Lower leg skin (tissue), 4 donors: ENCODE data around the gene CLMN. TPM values are rescaled to one million over a fixed set of nuclear protein-coding genes. Genes with fewer than 3 reads are reported as not detected.

Source experiments
- DNase-seq, 2 donors: peaks; one replicate each; pipeline ENCODE4 v3.0.0-alpha.2; 2019; ENCODE audit warnings: low spot score in 2 of 2
- H3K4me3 ChIP-seq: fragments of 200-600 bp; sonication (generic); 2 replicates; pipeline ENCODE4 v1.5.1; 2017; ENCODE audit warnings: mild to moderate bottlenecking, low read depth; ENCODE audit not compliant: poor library complexity, severe bottlenecking
- CTCF ChIP-seq, 3 donors: fragments of 450-650 bp; IDR thresholded peaks; one replicate each; pipeline ENCODE4 v1.5.1; 2016; ENCODE audit warnings: antibody characterized with exemption in 3 of 3, mild to moderate bottlenecking in 3 of 3, moderate library complexity in 2 of 3
- POLR2A ChIP-seq, 2 donors: fragments of 450-650 bp; IDR thresholded peaks; one replicate each; pipeline ENCODE4 v1.6.1; 2016 to 2017; ENCODE audit warnings: antibody characterized with exemption in 2 of 2, mild to moderate bottlenecking in 1 of 2, moderate library complexity in 1 of 2
- WGBS, 2 donors: methylation state at CpG; one replicate each; pipeline ENCODE4 v1.1.5; 2018; 5-methylcytosine and 5-hydroxymethylcytosine counted together
- intact Hi-C: fragments of 100-400 bp; cut with DNase I; formaldehyde crosslinking; loops from one replicate; pipeline ENCODE4 v1.15.0; 2023; ENCODE audit warnings: low total_unique reads
- total RNA-seq, 4 donors: library from RNA; depleted of rRNA; stranded (reverse); fragments of >200 nt; gene quantifications; one replicate each; pipeline ENCODE4 v1.1.0, GENCODE V29; 2016

Gene CLMN
- total RNA-seq, 4 donors from 2014 or later, result 5.6 to 7.6 (median 7.2) TPM

GRCh38 chr14:95318399-95319311, 1.1 kb downstream of the CLMN start:
- TF ChIP-seq CTCF (IDR thresholded peaks at IDR 0.05), result no peak
- no peak for TF ChIP-seq POLR2A (IDR thresholded peaks at IDR 0.05)
- intact Hi-C loops, result no loop called here
- H3K4me3 ChIP-seq, result peak overlapping the region; percentile 59
- 36 to 41% methylated on average over 20 to 22 of the region's 22 CpGs for WGBS, 2 donors
- DNase-seq, result no peak

GRCh38 chr14:95317817-95318343, 1.8 kb downstream of the CLMN start:
- no peak overlapping the region for H3K4me3 ChIP-seq
- DNase-seq, result no peak
- intact Hi-C loops, result no loop called here
- 84 to 86% methylated on average over 3 of the region's 3 CpGs for WGBS, 2 donors
- no peak for TF ChIP-seq POLR2A (IDR thresholded peaks at IDR 0.05)
- TF ChIP-seq CTCF (IDR thresholded peaks at IDR 0.05), result no peak

- H3K4me3 ChIP-seq, result no peak overlapping the region
- no peak for TF ChIP-seq CTCF (IDR thresholded peaks at IDR 0.05)
- no peak for TF ChIP-seq POLR2A (IDR thresholded peaks at IDR 0.05)
- intact Hi-C loops, result no loop called here
- DNase-seq, result no peak
- 57 to 73% methylated on average over 8 of the region's 8 CpGs for WGBS, 2 donors
Measured at GRCh38 chr14:95316821-95317220, 2.9 kb downstream of the CLMN start.

- no peak for DNase-seq
- intact Hi-C loops, result no loop called here
- TF ChIP-seq POLR2A (IDR thresholded peaks at IDR 0.05) (no peak), CTCF (IDR thresholded peaks at IDR 0.05) (no peak)
- no peak overlapping the region for H3K4me3 ChIP-seq
- 79 to 82% methylated on average over 7 of the region's 7 CpGs for WGBS, 2 donors
Measured at GRCh38 chr14:95315579-95315978, 4.1 kb downstream of the CLMN start.

GRCh38 chr14:95315156-95315555, 4.6 kb downstream of the CLMN start:
- no peak overlapping the region for H3K4me3 ChIP-seq
- TF ChIP-seq CTCF (IDR thresholded peaks at IDR 0.05) (no peak), POLR2A (IDR thresholded peaks at IDR 0.05) (no peak)
- WGBS, 2 donors, result 89 to 93% methylated on average over 5 to 6 of the region's 6 CpGs
- intact Hi-C loops, result no loop called here
- no peak for DNase-seq
